Peyer's patch (tissue), 4 donors: ENCODE data around the gene ATRN. TPM values are rescaled to one million over a fixed set of nuclear protein-coding genes. Genes with fewer than 3 reads are reported as not detected.
"Not testable (repeated sequence)": the region's sequence is repeated elsewhere in the genome, so short reads cannot be mapped to it uniquely, and the experiment has no call there.

Experiments
- DNase-seq, 3 donors: peaks; one replicate each; pipeline ENCODE4 v3.0.0-alpha.2; 2017 to 2019
- H3K27ac ChIP-seq, 4 donors: fragments of 200-600 bp; sonication (generic); one replicate each; pipeline ENCODE4 v1.5.1; 2016 to 2019
- H3K27me3 ChIP-seq, 2 donors: fragments of 200-600 bp; sonication (generic); one replicate each; pipeline ENCODE4 v1.5.1; 2019
- H3K36me3 ChIP-seq, 3 donors: fragments of 200-600 bp; sonication (generic); one replicate each; pipeline ENCODE4 v1.5.1; 2016 to 2019
- H3K4me1 ChIP-seq, 4 donors: fragments of 200-600 bp; sonication (generic); one replicate each; pipeline ENCODE4 v1.5.1; 2016 to 2019
- H3K4me3 ChIP-seq, 4 donors: fragments of 200-600 bp; sonication (generic); 1 replicate in 3 of 4; 2 replicates in 1 of 4; pipeline ENCODE4 v1.5.1; 2016 to 2019; ENCODE audit warnings: mild to moderate bottlenecking in 1 of 4
- H3K9me3 ChIP-seq, 4 donors: fragments of 200-600 bp; sonication (generic); one replicate each; pipeline ENCODE4 v1.5.1; 2016 to 2019; ENCODE audit warnings: mild to moderate bottlenecking in 1 of 4
- CTCF ChIP-seq, 6 experiments: fragments of 450-650 bp in 4 of 6; fragments of 200-600 bp in 2 of 6; sonication (generic) in 1 of 6; IDR thresholded peaks; one replicate each; pipeline ENCODE4 v1.5.1; 2017 to 2019; ENCODE audit warnings: antibody characterized with exemption in 6 of 6, mild to moderate bottlenecking in 3 of 6, moderate library complexity in 1 of 6
- POLR2A ChIP-seq, 2 donors: fragments of 450-650 bp; IDR thresholded peaks; one replicate each; pipeline ENCODE4 v1.5.1; 2017; ENCODE audit warnings: antibody characterized with exemption in 2 of 2, mild to moderate bottlenecking in 2 of 2, moderate library complexity in 2 of 2
- total RNA-seq, 4 donors: library from RNA; depleted of rRNA; stranded (reverse); fragments of >200 nt; gene quantifications; one replicate each; pipeline ENCODE4 v1.1.0, GENCODE V29; 2016

The ATRN gene
- total RNA-seq, 4 donors from 2014 or later, result 14.9 to 99.5 (median 54.9) TPM

DNA sequence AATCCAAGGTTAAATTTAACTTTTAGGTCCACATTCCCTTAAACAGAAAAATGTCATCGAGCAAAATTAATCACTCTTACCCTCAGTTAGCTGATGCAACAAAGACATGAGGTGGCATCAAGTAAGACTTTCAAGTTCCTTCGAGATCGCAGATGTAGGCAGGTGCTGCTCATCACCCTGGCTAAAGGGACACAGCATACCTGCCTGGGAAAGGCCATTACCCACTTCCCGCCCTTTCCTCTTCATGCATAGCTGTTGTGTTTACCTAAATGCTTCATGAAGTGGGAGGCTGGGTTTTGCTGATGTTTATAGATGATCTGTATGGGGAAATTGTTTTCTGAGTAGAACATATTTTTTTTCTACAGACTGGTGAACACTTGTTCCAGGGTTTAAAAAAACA lies 124.7 kb downstream of the ATRN start:
- Histone ChIP-seq H3K9me3 (no peaks in the 10 kb centered on the region), H3K27ac (no peak overlapping the region), H3K36me3 (peaks cover 0 to 83% (median 0%) of the 10 kb centered on the region in 3 donors), H3K4me3 (no peak overlapping the region), H3K4me1 (no peaks in the 10 kb centered on the region), H3K27me3 (no peaks in the 10 kb centered on the region)
- TF ChIP-seq CTCF (IDR thresholded peaks at IDR 0.05) (no peak), POLR2A (IDR thresholded peaks at IDR 0.05) (no peak)
- no peak for DNase-seq

GRCh38 chr20:3603108-3603507 lies 132.3 kb downstream of the ATRN start:
- H3K4me3 ChIP-seq, result no peak overlapping the region
- H3K36me3 ChIP-seq, result peaks cover 0 to 64% (median 0%) of the 10 kb centered on the region in 3 donors
- DNase-seq, result no peak
- H3K4me1 ChIP-seq, result no peaks in the 10 kb centered on the region
- H3K27me3 ChIP-seq, result no peaks in the 10 kb centered on the region
- no peaks in the 10 kb centered on the region for H3K9me3 ChIP-seq
- no peak for TF ChIP-seq POLR2A (IDR thresholded peaks at IDR 0.05)
- no peak for TF ChIP-seq CTCF (IDR thresholded peaks at IDR 0.05)
- no peak overlapping the region for H3K27ac ChIP-seq

DNA sequence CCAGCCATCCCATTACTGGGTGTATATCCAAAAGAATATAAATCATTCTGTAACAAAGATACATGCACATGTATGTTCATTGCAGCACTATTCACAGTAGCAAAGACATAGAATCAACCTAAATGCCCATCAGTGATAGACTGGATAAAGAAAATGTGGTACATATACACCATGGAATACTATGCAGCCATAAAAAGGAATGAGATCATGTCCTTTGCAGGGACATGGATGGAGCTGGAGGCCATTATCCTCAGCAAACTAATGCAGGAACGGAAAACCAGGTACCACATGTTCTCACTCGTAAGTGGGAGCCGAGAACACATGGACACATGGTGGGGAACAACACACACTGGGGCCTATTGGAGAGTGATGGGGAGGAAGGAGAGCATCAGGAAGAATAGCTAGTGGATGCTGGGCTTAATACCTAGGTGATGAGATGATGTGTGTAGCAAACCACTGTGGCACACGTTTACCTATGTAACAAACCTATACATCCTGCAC lies 134.6 kb downstream of the ATRN start:
- H3K27ac ChIP-seq, H3K9me3 ChIP-seq, DNase-seq, H3K4me1 ChIP-seq, H3K4me3 ChIP-seq, H3K27me3 ChIP-seq: not testable (repeated sequence)
- H3K36me3 ChIP-seq, result peaks cover 0 to 52% (median 0%) of the 10 kb centered on the region in 3 donors

GRCh38 chr20:3606021-3606420 lies 135.2 kb downstream of the ATRN start:
- DNase-seq, result no peak
- H3K27me3 ChIP-seq, result no peaks in the 10 kb centered on the region
- H3K4me3 ChIP-seq, result no peak overlapping the region
- no peaks in the 10 kb centered on the region for H3K9me3 ChIP-seq
- peaks cover 0 to 46% (median 0%) of the 10 kb centered on the region in 3 donors for H3K36me3 ChIP-seq
- no peak for TF ChIP-seq CTCF (IDR thresholded peaks at IDR 0.05)
- no peak for TF ChIP-seq POLR2A (IDR thresholded peaks at IDR 0.05)
- H3K4me1 ChIP-seq, result no peaks in the 10 kb centered on the region
- H3K27ac ChIP-seq, result no peak overlapping the region

DNA sequence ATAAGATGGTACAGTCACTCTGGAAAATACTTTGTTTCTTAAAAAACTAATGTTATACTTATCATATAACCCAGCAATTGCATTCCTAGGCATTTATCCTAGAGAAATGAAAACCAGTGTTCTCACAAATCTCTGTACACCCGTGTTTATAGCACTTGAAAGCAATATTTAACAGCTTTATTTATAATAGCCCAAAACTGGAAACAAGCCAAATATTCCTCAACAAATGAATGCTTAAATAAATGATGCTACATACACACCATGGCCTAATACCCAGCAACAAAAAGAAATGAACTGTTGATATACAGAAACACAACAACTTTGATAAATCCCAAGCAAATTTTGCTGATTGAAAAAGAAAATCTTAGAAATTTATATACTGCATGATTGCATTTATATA lies 141.1 kb downstream of the ATRN start:
- H3K4me1 ChIP-seq, result no peaks in the 10 kb centered on the region
- peaks cover 0 to 15% (median 0%) of the 10 kb centered on the region in 3 donors for H3K36me3 ChIP-seq
- H3K4me3 ChIP-seq, result no peak overlapping the region
- no peak overlapping the region for H3K27ac ChIP-seq
- TF ChIP-seq CTCF (IDR thresholded peaks at IDR 0.05), result no peak
- no peak for TF ChIP-seq POLR2A (IDR thresholded peaks at IDR 0.05)
- H3K27me3 ChIP-seq, result no peaks in the 10 kb centered on the region
- DNase-seq, result no peak
- no peaks in the 10 kb centered on the region for H3K9me3 ChIP-seq

GRCh38 chr20:3612795-3613572 lies 142.2 kb downstream of the ATRN start:
- Histone ChIP-seq H3K36me3 (peaks cover 0 to 18% (median 0%) of the 10 kb centered on the region in 3 donors), H3K9me3 (no peaks in the 10 kb centered on the region), H3K4me1 (no peaks in the 10 kb centered on the region), H3K27ac (no peak overlapping the region), H3K4me3 (no peak overlapping the region), H3K27me3 (no peaks in the 10 kb centered on the region)
- DNase-seq, result no peak
- TF ChIP-seq CTCF (IDR thresholded peaks at IDR 0.05) (no peak), POLR2A (IDR thresholded peaks at IDR 0.05) (no peak)
